Lower lobe of right lung (tissue), 2 donors: ENCODE measurements around the gene MKNK2. TPM values are rescaled to one million over a fixed set of nuclear protein-coding genes. Genes with fewer than 3 reads are reported as not detected.

Source experiments
- ATAC-seq, 2 donors: fragments of 200-7000 bp; cut with Tn5 transposase; one replicate each; pipeline ENCODE4 v1.9.1; 2020 to 2022; ENCODE audit warnings: mild to moderate bottlenecking in 2 of 2, moderate library complexity in 2 of 2
- DNase-seq: peaks from one replicate; pipeline ENCODE4 v3.0.0-alpha.2; 2020
- H3K27ac ChIP-seq: fragments of 200-600 bp; one replicate; pipeline ENCODE4 v1.8.0; 2022
- H3K27me3 ChIP-seq: fragments of 200-600 bp; one replicate; pipeline ENCODE4 v1.8.0; 2022; ENCODE audit warnings: low read depth
- H3K36me3 ChIP-seq: fragments of 200-600 bp; one replicate; pipeline ENCODE4 v1.8.0; 2022; ENCODE audit warnings: mild to moderate bottlenecking
- H3K4me1 ChIP-seq: fragments of 200-600 bp; one replicate; pipeline ENCODE4 v1.8.0; 2022
- H3K4me3 ChIP-seq: fragments of 200-600 bp; one replicate; pipeline ENCODE4 v1.8.0; 2022; ENCODE audit warnings: mild to moderate bottlenecking
- H3K9me3 ChIP-seq: fragments of 200-600 bp; one replicate; pipeline ENCODE4 v1.8.0; 2022
- intact Hi-C: fragments of 100-400 bp; cut with DNase I; formaldehyde crosslinking; loops from one replicate; pipeline ENCODE4 v1.11.0; 2022
- total RNA-seq: library from RNA; stranded (reverse); fragmentation: NEBNext Ultra II Directional; extraction: Animal tissue kit (Norgen Biotek cat#: 25700); gene quantifications from one replicate; pipeline ENCODE4 v1.2.1, GENCODE V29; 2021
- TF ChIP-seq, protein P1 (sequence below): fragments of 200-600 bp; IDR thresholded peaks from one replicate; pipeline ENCODE4 v1.8.0; 2022; ENCODE audit warnings: antibody characterized with exemption, mild to moderate bottlenecking
- donor health status: DM: no; HTN: yes; CAD: no; lungs with severe emphysema.

The MKNK2 gene
- total RNA-seq, 1 donor from 2014 or later: 268 TPM

GRCh38 chr19:2057484-2058469, 6.7 kb upstream of the MKNK2 start:
- Histone ChIP-seq H3K4me1 (peaks cover 81% of the 10 kb centered on the region), H3K27ac (peak overlapping the region; percentile 100), H3K36me3 (no peaks in the 10 kb centered on the region), H3K9me3 (no peaks in the 10 kb centered on the region), H3K4me3 (no peak overlapping the region), H3K27me3 (no peaks in the 10 kb centered on the region)
- DNase-seq (no peak), ATAC-seq (no peak)
- TF ChIP-seq, protein P1, sequence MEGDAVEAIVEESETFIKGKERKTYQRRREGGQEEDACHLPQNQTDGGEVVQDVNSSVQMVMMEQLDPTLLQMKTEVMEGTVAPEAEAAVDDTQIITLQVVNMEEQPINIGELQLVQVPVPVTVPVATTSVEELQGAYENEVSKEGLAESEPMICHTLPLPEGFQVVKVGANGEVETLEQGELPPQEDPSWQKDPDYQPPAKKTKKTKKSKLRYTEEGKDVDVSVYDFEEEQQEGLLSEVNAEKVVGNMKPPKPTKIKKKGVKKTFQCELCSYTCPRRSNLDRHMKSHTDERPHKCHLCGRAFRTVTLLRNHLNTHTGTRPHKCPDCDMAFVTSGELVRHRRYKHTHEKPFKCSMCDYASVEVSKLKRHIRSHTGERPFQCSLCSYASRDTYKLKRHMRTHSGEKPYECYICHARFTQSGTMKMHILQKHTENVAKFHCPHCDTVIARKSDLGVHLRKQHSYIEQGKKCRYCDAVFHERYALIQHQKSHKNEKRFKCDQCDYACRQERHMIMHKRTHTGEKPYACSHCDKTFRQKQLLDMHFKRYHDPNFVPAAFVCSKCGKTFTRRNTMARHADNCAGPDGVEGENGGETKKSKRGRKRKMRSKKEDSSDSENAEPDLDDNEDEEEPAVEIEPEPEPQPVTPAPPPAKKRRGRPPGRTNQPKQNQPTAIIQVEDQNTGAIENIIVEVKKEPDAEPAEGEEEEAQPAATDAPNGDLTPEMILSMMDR: no peak
- intact Hi-C loops: no loop called here

- ATAC-seq (no peak), DNase-seq (no peak)
- Histone ChIP-seq H3K4me3 (no peak overlapping the region), H3K4me1 (peaks cover 80% of the 10 kb centered on the region), H3K36me3 (no peaks in the 10 kb centered on the region), H3K27ac (peak overlapping the region; percentile 100), H3K27me3 (no peaks in the 10 kb centered on the region), H3K9me3 (no peaks in the 10 kb centered on the region)
- TF ChIP-seq, protein P1: no peak
- intact Hi-C loops: no loop called here
Observed at GRCh38 chr19:2056837-2057192, 5.8 kb upstream of the MKNK2 start.

DNA sequence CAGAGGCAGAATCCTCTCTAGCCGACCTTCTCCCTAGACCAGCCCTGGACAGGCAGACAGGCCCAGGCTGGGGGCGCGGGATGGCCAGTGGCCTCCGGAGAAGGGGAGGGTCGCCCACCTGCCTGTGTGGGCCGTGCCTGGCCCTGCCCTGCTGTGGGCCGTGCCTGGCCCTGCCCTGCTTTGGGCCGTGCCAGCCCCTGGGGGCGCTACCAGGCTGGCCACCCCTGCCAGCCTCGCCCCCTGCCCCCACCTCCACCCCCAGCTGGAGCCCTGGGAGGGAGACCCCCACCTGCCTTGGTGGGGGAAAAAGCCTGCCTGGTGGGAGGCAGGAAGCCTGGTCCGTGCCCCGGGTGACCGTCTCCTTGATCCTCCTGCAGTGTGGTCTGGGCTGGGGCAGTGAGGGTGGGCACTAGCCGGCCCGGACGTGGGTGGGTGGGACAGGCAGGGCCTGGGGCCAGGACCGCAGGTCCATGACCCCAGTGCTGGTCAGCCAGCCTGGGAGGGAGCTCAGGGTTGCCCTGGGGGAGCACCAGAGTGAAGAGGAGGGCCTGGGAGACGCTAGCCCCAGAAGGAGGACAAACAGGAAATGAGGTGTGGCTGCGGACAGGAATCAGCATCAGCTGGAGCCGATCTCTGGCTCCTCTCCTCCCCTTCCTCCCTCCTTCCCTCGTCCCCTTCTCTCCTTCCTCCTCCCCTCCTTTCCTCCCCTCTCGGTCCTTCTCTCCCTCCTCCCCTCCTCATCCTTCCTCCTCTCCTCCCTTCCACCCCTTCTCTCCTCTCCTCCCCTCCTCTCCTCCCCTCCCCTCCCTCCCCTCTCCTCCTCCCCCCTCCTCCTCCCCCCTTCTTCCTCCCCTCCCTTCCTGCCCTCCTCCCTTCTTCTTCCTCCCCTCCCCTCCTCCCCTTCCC, 5.1 kb upstream of the MKNK2 start:
- DNase-seq: no peak
- Histone ChIP-seq H3K4me3 (peak overlapping the region; percentile 45), H3K9me3 (no peaks in the 10 kb centered on the region), H3K36me3 (no peaks in the 10 kb centered on the region), H3K27me3 (no peaks in the 10 kb centered on the region), H3K4me1 (peaks cover 84% of the 10 kb centered on the region), H3K27ac (peak overlapping the region; percentile 93)
- intact Hi-C loops: no loop called here
- TF ChIP-seq, protein P1: peak; percentile 16
- peak in 1 of 2 donors; percentile 0 for ATAC-seq

- Histone ChIP-seq H3K4me3 (no peak overlapping the region), H3K27ac (peak overlapping the region; percentile 68), H3K4me1 (peaks cover 72% of the 10 kb centered on the region), H3K9me3 (no peaks in the 10 kb centered on the region), H3K36me3 (no peaks in the 10 kb centered on the region), H3K27me3 (no peaks in the 10 kb centered on the region)
- intact Hi-C loops: no loop called here
- TF ChIP-seq, protein P1: no peak
- ATAC-seq (no peak), DNase-seq (no peak)
Observed at GRCh38 chr19:2054763-2055162, 3.7 kb upstream of the MKNK2 start.

DNA sequence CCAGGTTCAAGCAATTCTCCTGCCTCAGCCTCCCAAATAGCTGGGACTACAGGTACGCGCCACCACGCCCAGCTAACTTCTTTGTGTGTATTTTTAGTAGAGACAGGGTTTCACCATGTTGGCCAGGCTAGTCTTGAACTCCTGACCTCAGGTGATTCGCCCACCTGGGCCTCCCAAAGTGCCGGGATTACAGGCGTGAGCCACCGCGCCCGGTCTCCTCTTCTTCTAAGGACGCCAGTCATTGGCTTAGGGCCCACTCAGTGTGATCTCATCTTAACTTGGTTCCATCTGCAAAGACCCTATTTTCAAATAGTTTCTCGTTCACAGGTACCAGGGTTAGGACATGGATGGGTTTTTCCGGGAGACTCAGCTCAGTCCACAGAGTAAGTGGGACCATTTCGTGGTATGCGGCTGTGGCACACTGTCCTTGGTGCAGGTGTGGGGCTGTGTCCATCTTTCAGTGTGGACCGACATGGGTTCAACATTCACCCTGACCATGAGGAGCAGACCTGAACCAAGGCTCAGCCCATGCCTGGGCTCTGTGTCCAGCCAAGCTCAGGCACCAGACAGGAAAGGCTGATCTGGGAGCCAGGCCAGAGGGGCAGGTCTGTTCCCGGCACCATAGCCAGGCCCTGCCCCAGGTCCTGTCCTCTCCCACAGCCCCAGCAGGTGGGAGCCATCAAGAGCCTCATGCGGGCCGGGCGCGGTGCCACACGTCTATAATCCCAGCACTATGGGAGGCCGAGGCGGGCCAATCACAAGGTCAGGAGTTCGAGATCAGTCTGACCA, 2.8 kb upstream of the MKNK2 start:
- no peaks in the 10 kb centered on the region for H3K9me3 ChIP-seq
- no peak overlapping the region for H3K4me3 ChIP-seq
- peaks cover 8% of the 10 kb centered on the region for H3K36me3 ChIP-seq
- TF ChIP-seq, protein P1: no peak
- ATAC-seq: no peak
- H3K4me1 ChIP-seq: peaks cover 71% of the 10 kb centered on the region
- no peaks in the 10 kb centered on the region for H3K27me3 ChIP-seq
- H3K27ac ChIP-seq: peak overlapping the region; percentile 68
- intact Hi-C loops: no loop called here
- peak; percentile 77 for DNase-seq
